Kasumi-1 (cell line): ENCODE results near the gene GRXCR2.
"Not testable (repeated sequence)": the region's sequence is repeated elsewhere in the genome, so short reads cannot be mapped to it uniquely, and the experiment has no call there.

Experiments
- DNase-seq, 2 experiments: peaks; one replicate each; lab custom pipeline; 2025; lab: John Stamatoyannopoulos, UW

Gene GRXCR2

DNA sequence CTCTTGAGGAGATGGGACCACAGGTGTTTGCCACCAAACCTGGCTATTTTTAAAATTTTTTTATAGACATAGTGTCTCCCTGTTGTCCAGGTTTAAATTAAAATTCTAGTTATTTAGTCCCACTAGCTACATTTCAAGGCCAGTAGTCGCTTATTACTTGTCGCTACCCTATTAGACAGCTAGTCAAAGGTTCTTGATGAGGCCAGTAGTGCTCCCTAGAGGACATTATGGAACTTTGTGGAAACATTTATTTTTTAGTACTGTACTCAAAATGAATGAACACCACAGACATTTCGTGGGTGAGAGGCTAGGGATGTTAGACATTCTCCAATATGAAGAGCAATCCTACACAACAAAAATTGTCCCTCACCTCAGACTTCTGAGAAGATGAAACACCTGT is 14.4 kb upstream of the GRXCR2 start:
- peak; percentile 47 to 57 for DNase-seq

DNA sequence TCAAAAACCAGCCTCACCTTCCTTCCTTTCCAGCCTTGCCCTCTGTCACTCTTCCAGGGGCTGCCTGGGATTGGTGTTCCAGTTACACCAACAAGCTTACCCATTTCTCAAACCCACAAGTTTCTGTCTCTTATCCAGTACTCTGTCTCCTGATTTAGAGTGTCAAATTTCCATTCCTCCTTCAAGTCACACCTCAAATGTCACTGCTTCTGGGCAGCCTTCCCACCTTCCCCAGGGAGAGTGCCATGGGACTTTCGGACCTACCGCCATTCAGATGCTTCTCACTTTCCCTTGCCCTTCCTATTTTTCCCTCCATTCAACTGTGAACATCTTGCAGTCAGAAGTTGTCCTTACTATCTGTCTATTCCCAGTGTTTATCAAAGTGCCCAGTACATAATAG is 2.0 kb upstream of the GRXCR2 start:
- DNase-seq: no peak

DNA sequence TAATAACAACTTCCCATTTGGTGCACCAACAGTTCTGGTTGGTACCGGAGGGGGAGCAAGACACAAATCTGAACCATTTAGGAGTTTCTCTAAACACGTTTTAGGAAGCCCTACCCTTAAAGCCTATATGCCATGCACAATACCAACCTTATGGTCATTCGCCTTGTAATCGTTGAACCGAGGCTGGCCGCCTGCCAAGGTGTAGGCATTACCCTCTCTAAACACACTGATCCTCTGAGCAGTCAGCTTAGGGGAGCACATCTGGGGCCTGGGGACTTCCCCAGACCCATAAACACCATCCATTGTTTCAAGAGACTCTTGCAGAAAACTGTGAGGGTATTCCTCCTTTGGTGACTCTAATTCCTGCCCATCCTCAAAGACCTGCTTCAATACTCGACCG is 328 bp downstream of the GRXCR2 start:
- no peak for DNase-seq

DNA sequence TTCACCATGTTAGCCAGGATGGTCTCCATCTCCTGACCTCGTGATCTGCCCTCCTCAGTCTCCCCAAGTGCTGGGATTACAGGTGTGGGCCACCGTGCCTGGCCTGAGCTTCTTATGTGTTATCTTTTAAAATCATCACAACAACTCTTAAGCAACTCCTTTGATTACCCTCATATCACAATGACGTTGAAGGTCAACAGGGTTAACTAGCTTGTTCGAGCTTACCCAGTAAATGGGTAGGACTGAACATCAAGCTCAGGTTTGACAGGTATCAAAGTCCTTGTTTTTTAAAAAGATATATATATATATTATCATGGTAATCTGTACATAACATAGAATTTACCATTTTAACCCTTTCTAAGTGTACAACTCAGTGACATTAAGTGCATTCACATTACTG is 3.1 kb downstream of the GRXCR2 start:
- no peak for DNase-seq

DNA sequence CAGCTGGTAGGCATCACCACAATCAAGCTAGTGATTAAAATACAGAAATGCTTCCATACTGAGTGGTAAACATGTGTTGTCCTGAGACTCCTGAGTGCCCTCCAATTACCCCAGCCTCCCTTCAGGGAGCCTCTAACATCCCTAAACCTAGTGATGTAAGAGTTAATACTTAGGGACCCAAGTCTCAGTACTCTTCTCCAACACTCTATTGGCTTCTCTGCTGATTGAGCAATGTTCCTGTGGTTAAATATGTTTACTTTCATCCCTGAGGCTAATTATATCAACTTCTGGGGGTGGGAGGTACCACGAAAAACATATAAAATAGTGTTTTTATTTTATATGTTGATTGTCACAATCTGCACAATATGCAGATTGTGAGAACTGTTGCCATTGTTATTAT is 5.0 kb downstream of the GRXCR2 start:
- DNase-seq: no peak

DNA sequence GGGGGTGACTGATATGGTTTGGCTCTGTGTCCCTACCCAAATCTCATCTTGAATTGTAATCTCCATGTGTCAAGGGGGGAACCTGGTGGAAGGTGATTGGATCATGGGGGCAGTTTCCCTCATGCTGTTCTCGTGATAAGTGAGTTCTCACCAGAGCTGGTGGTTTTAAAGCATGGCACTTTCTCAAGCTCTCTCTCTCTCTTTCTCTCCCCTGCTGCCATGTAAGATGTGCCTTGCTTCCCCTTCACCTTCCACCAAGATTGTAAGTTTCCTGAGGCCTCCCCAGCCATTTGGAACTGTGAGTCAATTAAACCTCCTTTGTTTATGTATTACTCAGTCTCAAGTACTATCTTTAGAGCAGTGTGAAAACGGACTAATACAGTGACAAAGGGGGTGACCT is 8.4 kb downstream of the GRXCR2 start:
- DNase-seq: not testable (repeated sequence)

DNA sequence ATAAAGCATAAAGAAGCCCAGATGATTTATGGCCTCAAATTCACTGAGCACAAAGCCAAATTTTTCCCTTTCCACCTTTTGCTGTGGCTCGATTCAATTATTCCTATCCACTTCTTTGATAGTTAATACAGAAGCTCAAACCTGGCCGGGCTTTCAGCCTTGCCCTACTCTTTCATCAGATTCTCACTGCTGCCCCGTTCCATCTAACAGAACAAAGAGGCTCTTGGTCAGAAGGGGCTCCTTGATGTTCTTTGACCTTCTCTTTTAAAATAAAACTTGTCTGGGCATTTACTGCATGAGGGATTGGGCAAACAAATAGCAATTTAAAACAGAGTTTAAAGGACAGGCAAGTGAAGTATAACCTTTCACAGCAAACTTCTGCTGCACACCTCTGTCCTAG is 9.8 kb downstream of the GRXCR2 start:
- no peak for DNase-seq

DNA sequence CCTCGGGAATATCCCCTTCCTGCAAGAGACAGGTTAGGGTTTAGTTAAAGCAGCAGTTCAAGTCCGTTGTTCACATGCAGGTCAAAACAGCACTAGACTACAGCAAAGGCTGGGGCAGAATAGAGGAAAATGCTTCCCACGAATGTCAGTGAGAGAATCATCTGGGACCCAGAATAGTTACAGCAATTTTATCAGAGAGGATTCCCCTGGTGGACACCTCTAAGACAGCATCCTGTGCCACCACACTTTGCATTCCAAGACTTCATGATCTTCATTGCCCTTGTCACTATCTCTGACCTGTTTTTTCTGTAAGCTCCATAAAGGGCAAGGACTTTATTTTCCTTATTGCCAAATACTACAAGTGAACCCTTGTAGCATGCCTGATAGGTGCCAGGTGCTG is 12.9 kb downstream of the GRXCR2 start:
- DNase-seq: peak; percentile 11 to 22

DNA sequence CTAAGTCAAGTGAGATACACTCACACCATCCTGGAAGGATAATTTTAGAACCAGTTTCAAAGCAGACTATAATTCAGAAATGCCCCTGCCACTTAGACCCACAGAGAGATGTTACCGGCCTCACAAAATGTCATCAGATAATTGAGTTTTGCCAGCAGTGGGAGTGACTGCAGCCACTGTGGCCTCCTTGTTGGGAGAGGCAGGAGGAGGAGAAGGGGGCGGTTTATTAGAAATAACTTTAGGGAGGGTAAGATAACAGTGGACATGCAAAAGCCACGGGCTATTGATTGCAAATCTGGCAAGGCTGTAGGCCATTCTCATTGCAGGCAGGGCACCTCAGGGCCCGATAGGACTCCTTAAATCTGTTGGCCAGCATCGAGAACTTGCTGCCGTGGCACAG is 13.4 kb downstream of the GRXCR2 start:
- DNase-seq: no peak

DNA sequence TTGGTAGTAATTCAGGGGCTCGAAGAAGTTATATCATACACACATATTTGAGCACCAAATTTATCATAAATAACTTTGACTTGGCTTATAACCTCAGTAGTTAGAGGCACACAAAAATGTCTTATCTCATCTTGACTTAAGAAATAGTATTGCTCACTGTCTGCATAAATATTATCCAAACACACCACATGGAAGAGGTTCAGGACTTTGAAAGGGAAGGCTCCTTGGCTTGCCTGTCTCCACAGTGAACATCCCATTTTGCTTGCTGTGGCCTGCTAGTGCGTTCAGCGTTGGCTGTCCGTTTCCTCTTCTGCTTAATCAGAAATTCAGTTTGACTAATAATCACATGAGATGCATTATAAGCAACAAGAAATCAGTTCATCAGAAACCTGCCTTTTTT is 13.9 kb downstream of the GRXCR2 start:
- DNase-seq: no peak

DNA sequence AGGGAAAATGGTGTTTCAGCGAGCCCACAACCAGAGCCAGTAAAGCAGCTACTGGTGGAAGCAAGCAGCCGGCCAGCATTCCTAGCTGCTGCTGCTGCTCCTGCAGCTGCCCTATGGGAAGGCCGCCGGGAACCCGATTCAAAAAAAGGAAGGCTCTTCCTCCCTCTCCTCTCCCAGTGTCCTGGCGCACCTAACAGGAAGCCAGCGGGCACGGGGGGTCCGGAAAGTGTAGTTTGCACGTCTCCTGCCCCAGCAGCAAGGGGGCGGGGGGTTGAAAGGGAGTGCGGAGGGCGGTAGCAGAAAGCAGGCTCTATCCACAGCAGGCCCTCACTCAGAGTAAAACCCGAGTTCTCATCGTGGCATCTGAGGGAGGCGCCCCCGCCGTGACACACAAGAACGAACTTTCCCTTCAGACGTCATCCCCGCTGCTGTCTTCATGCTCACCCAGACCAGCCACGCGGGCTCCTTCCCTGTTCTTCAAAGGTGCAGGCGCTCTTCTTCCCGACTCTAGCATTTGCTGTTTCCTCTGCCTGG is 16.5 kb downstream of the GRXCR2 start:
- DNase-seq: peak; percentile 32 to 48

DNA sequence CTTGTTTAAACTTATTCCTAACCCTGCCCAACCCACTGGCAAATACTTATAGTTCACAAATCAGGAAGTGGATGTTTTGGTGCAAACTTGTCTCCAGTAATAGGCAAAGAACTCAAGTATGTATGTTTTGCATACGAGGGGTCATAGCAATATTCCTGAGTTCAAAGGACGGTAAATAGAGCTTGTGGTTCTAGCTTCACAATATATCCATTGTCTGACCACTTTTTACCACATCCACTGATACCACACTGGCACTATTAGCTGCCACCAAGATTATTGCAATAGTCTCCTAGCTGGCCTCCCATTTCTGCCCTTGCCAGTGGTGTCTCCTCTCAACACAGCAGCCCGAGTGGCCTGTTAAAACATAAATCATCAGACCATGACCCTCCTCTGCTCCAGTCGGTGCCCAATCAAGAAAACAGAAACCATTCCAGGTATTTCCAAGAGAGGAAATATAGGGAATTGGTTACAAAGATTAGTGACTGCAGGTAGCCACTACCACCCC is 17.0 kb downstream of the GRXCR2 start:
- DNase-seq: peak in 1 of 2 experiments; percentile 5

DNA sequence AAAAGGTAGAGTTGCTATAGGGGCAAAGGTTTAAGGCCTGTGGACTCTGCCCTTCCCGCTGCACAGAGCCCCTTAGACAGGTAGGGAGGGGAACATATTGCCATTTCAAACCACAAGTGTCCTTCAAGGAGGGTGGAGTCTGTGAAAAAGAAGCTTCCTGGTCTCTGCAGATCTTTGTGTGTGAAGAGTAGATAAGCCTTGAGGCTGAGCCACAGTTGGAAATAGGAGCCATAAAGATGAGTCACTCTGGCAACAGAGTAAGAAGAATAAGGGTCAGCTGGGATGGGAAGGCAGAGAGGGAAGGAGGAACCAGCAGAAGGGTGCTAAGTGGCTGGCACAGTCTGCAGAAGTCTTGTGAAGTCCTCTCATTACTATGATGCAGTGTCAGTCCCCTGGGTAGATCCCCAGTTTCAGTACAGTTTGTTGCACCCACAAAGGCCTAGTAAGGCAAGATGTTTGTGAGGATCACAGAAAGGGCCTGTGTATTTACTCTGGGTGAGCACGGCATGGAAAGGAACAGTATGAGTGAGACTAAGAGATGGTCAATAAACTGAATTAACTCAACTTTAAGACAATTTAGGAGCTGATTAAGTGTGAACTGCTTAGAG is 18.1 kb downstream of the GRXCR2 start:
- peak; percentile 93 to 96 for DNase-seq

DNA sequence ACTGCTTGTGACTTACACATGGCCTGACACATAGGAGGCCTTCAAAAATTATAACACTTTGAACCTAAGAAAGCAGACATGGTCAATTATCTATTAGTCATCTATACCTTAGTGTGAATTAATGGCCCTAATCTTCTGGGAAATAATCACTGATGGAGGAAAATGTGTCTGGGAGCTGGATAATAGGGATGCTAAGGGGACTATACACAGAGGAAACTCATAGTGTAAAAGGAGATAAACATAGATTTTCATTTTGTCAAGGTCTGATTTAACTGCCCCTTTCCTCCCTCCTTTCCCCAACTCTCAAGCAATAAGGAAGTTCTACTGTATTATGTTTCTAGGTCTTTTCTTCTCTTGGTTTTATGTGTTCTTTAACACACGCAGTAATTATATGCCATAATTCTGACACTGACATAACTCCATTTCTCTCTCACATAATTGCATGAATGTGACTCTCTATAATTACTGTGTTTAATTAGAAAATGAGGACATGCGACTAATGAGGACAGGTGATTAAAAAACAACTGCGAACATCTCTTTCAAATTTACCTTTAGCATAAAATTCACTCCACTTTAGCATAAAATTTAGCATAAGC is 18.9 kb downstream of the GRXCR2 start:
- DNase-seq: no peak

DNA sequence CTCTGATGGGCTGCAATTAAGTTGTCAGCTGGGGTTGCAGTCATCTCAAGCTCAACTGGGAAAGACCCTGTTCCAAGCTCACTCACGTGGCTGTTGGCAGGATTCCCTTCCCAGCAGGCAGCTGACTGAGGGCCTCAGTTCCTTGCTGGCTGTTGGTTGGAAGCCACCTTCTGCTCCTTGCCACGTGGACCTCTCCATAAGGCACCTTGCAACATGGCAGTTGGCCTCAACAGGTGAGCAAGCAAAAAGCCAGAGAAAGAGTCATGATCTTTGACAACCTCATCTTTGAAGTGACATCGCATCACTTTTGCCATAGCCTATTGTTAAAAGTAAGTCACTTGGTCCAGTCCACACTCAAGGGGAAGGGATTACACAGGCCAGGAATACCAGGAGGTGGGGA is 19.8 kb downstream of the GRXCR2 start:
- no peak for DNase-seq

DNA sequence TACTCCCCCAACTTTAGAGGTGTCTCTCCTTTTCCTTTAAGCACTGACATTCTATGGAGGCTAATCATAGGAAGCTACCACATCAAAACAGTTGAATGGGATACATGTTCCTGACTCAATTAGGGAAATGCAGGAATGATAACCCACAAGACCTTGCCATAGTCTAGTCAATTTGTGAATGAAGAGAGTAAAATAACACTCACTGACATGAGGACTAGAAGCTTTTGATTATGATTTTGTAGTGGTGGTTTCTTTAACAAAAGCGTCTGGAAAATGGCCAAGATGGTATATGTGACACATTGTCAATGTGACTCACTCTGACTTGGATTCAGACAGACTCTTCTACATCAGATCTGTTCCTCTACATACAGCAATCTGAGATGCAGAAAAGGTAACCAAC is 24.0 kb downstream of the GRXCR2 start:
- no peak for DNase-seq

DNA sequence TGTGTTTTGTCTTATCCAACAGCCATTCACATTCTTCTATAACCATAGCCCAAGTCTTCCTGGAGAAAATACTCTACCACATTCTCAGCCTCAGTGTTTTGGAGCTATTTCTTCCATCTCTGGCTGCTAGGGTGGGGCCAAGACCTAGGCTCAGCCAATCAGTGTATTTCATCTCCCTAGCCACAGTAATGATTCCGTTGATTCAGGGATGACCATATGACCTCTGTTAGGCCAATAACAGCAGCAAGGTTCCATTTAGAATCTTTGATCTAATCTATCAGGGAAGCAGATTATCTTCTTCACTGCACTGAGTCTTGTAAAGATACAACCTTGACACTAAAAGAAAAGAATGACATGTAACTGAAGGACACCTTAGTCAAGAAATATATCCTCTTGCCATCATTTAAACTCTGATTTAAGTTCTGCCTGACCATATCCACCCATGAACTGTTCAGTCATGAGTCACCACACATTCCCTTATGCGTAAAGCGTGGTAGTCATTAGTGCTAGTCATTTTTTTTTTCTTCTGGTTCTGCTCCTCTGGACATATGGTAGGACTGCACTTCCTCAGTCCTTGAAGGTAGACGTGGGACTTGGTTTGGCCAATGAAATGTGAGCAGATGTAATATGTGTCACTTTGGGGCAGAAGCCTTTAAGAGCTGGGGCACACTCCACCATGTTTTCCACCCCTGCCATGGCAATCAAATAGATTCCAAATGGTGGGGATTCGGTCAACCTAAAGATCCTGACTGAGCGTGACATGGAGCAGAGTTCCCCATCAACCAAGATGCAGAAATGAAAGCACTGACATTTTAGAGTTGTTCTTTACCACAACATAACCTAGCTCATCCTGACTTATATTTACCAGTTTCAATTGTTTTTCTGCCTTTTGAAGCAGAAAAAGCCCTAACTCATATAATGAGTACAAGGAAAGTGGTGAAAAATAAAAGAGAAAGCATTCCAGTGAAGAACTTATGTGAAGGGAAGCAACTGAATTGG is 25.0 kb downstream of the GRXCR2 start:
- no peak for DNase-seq

DNA sequence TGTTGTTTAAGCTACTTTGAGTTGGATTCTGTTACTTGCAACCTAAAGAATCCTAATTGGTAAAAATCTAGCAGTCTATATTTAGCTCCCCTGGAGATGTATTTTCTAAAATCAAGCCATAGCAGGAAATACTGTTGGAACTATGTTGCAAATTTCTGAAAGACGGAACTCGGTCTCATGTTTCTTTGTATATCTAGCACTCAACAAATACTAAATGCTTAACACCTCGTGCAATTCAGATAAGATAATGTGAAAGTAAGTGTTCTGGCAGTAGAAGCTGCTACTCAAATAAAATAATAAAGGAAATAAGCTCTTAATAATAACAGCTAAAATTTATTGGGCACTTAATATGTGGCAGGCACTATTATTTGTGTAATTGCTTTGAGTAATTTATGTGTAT is 26.7 kb downstream of the GRXCR2 start:
- no peak for DNase-seq

DNA sequence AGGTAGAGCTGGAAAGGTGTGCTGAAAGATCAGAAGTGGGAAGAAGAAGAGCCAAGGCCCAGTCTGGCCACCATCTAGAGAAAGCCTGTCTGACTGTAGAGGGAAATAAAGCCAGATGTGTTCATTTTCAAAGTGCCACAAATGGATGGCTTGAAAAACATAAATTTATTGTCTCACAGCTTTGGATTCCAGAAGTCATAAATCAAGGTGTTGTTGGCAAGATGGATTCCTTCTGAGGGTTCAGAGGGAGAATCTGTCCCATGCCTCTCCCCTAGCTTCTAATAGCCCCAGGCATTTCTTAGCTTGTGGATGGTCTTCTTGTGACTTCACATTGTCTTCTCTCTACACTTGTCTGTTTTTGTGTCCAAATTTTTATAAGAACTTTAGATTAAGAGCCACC is 31.5 kb downstream of the GRXCR2 start:
- no peak for DNase-seq

DNA sequence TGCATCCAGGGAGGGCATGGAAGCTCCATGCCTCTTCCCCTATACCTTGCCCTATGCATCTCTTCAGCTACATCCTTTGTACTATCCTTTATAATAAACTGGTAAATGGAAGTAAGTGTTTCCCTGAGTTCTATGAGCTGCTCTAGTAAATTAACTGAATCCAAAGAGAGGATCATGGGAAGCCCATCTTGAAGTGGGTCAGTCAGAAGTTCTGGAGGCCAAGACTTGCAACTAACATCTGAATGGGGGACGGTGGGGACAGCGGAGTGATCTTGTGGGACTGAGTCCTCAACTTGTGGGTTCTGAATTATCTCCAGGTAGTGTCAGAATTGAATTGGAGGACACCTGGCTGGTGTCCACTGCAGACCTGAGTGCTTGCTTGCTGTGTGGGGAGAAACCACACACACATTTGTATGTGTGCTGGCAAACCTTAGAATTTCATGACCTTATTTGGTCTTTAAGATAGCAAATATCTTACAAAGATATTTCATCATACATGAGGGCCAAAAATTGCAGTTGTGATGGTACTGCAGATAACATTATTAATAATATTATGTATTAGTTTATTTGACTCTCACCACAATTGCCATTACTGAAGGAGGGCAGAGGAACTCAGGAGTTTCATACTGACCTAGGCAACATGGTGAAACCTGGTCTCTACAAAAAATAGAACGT is 32.2 kb downstream of the GRXCR2 start:
- DNase-seq: no peak

DNA sequence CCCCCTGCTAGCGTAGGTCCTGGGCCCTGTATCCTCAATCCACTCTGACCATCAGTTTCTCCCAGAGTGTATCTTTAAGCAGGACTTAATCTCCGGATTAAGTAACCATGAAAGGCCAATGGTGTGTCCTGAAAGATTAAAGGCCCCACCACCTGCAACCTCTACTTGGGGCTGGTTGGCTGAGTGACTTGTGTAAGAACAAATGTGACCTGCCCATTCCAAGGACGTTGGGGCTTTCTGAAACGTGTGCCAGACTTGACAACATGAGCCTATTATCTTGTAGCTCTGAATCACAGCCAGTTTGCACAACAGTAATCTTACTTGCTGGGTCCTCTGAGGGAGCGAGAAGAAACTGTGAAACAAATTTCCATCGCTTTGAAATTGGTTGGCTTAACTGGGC is 34.5 kb downstream of the GRXCR2 start:
- DNase-seq: no peak

DNA sequence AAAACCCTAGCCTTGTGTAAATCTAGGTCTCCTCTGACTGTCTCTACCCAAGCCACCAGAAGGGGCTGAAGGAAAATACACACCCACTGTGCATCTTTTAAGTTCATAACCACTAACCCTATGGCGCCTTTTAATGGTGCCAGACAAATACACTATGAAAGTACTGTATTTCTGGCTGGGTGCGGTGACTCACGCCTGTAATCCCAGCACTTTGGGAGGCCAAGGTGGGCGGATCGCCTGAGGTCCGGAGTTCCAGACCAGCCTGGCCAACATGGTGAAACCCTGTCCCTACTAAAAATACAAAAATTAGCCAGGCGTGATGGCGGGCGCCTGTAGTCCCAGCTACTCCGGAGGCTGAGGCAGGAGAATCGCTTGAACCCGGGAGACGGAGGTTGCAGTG is 36.6 kb downstream of the GRXCR2 start:
- DNase-seq: not testable (repeated sequence)
